Lower leg skin (tissue), 3 donors: ENCODE data around the gene RAVER2.

ENCODE experiments used
- CTCF ChIP-seq, 3 donors: fragments of 450-650 bp; IDR thresholded peaks; one replicate each; pipeline ENCODE4 v1.5.1; 2016; ENCODE audit warnings: antibody characterized with exemption in 3 of 3, mild to moderate bottlenecking in 3 of 3, moderate library complexity in 2 of 3
- POLR2A ChIP-seq, 2 donors: fragments of 450-650 bp; IDR thresholded peaks; one replicate each; pipeline ENCODE4 v1.6.1; 2016 to 2017; ENCODE audit warnings: antibody characterized with exemption in 2 of 2, mild to moderate bottlenecking in 1 of 2, moderate library complexity in 1 of 2

- TF ChIP-seq POLR2A (IDR thresholded peaks at IDR 0.05) (no peak), CTCF (IDR thresholded peaks at IDR 0.05) (no peak)
Measured at GRCh38 chr1:64811131-64811530, 66.3 kb downstream of the RAVER2 start.
